HUES64 (cell line): Measurements from ENCODE around the gene HSH2D.
"Not testable (repeated sequence)": the region's sequence is repeated elsewhere in the genome, so short reads cannot be mapped to it uniquely, and the experiment has no call there.

Experiments
- H3K27ac ChIP-seq: 2 replicates; pipeline ENCODE4 v1.7.0; 2013; ENCODE audit warnings: low read depth, low read length, inconsistent platforms
- H3K27me3 ChIP-seq: 2 replicates; pipeline ENCODE4 v1.6.1; 2013; ENCODE audit warnings: mild to moderate bottlenecking, low read length; ENCODE audit not compliant: insufficient read depth
- H3K36me3 ChIP-seq: 2 replicates; pipeline ENCODE4 v1.6.1; 2013; ENCODE audit warnings: mild to moderate bottlenecking, low read length; ENCODE audit not compliant: insufficient read depth
- H3K4me1 ChIP-seq: 2 replicates; pipeline ENCODE4 v1.6.1; 2013; ENCODE audit warnings: mild to moderate bottlenecking, low read length, moderate library complexity; ENCODE audit not compliant: insufficient read depth
- H3K4me3 ChIP-seq: 2 replicates; pipeline ENCODE4 v1.5.1; 2013; ENCODE audit warnings: mild to moderate bottlenecking, low read length, moderate library complexity
- H3K9ac ChIP-seq: 2 replicates; pipeline ENCODE4 v1.6.1; 2013; ENCODE audit warnings: mild to moderate bottlenecking, low read depth, low read length
- H3K9me3 ChIP-seq: 2 replicates; pipeline ENCODE4 v1.6.1; 2013; ENCODE audit warnings: low read depth, low read length; ENCODE audit not compliant: insufficient read depth
- WGBS: fragments of 150-250, 120-280 bp; methylation state at CpG from one replicate; pipeline ENCODE4 v1.1.7; 2013; ENCODE audit warnings: missing lambda C conversion rate; 5-methylcytosine and 5-hydroxymethylcytosine counted together

Gene HSH2D

GRCh38 chr19:16159655-16160054 lies 16.2 kb downstream of the HSH2D start:
- Histone ChIP-seq H3K36me3 (no peaks in the 10 kb centered on the region), H3K4me1 (no peaks in the 10 kb centered on the region), H3K9me3 (no peaks in the 10 kb centered on the region), H3K27me3 (no peaks in the 10 kb centered on the region), H3K9ac (no peak overlapping the region), H3K4me3 (no peak overlapping the region), H3K27ac (no peak overlapping the region)
- WGBS, result 96% methylated on average over 5 of the region's 5 CpGs

GRCh38 chr19:16160445-16160942 lies 17.0 kb downstream of the HSH2D start:
- Histone ChIP-seq H3K27ac (no peak overlapping the region), H3K9me3 (no peaks in the 10 kb centered on the region), H3K4me1 (no peaks in the 10 kb centered on the region), H3K9ac (no peak overlapping the region), H3K36me3 (no peaks in the 10 kb centered on the region), H3K27me3 (no peaks in the 10 kb centered on the region), H3K4me3 (no peak overlapping the region)
- 86% methylated on average over 6 of the region's 6 CpGs for WGBS

GRCh38 chr19:16160943-16161560 lies 17.6 kb downstream of the HSH2D start:
- H3K9ac ChIP-seq, result no peak overlapping the region
- no peaks in the 10 kb centered on the region for H3K9me3 ChIP-seq
- no peaks in the 10 kb centered on the region for H3K36me3 ChIP-seq
- H3K27ac ChIP-seq, result no peak overlapping the region
- no peak overlapping the region for H3K4me3 ChIP-seq
- H3K4me1 ChIP-seq, result no peaks in the 10 kb centered on the region
- WGBS, result 70% methylated on average over 13 of the region's 14 CpGs
- no peaks in the 10 kb centered on the region for H3K27me3 ChIP-seq

GRCh38 chr19:16161840-16162239 lies 18.4 kb downstream of the HSH2D start:
- Histone ChIP-seq H3K27ac (no peak overlapping the region), H3K9me3 (no peaks in the 10 kb centered on the region), H3K9ac (no peak overlapping the region), H3K36me3 (no peaks in the 10 kb centered on the region), H3K4me1 (no peaks in the 10 kb centered on the region), H3K4me3 (no peak overlapping the region), H3K27me3 (no peaks in the 10 kb centered on the region)
- 84% methylated on average over 3 of the region's 3 CpGs for WGBS

GRCh38 chr19:16164222-16164890 lies 20.9 kb downstream of the HSH2D start:
- 83% methylated on average over 13 of the region's 13 CpGs for WGBS
- Histone ChIP-seq H3K27ac (no peak overlapping the region), H3K27me3 (no peaks in the 10 kb centered on the region), H3K36me3 (no peaks in the 10 kb centered on the region), H3K9ac (no peak overlapping the region), H3K9me3 (no peaks in the 10 kb centered on the region), H3K4me1 (no peaks in the 10 kb centered on the region), H3K4me3 (no peak overlapping the region)

- Histone ChIP-seq H3K9me3 (no peaks in the 10 kb centered on the region), H3K27me3 (no peaks in the 10 kb centered on the region), H3K36me3 (no peaks in the 10 kb centered on the region), H3K27ac (no peak overlapping the region), H3K4me3 (no peak overlapping the region), H3K9ac (no peak overlapping the region), H3K4me1 (no peaks in the 10 kb centered on the region)
- WGBS, result 88% methylated on average over 1 of the region's 1 CpG
Measured at GRCh38 chr19:16166417-16166816, 22.9 kb downstream of the HSH2D start.

DNA sequence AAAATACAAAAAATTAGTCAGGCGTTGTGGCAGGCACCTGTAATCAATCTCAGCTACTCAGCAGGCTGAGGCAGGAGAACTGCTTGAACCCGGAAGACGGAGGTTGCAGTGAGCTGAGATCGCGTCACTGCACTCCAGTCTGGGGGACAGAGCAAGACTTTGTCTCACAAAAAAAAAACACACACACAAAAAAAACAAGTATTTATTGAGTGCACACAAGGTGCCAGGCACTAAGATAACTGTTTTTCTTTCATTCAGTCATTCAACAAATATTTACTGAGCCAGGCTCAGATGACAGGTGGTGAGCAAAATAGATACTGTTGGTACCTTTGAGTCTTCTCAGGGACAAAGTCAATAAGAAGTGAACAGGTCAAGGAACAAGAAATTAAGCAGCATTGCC lies 23.6 kb downstream of the HSH2D start:
- Histone ChIP-seq H3K4me3 (no peak overlapping the region), H3K27me3 (no peaks in the 10 kb centered on the region), H3K27ac (no peak overlapping the region), H3K9ac (no peak overlapping the region), H3K4me1 (no peaks in the 10 kb centered on the region), H3K36me3 (no peaks in the 10 kb centered on the region), H3K9me3 (no peaks in the 10 kb centered on the region)
- WGBS, result 94% methylated on average over 5 of the region's 5 CpGs

GRCh38 chr19:16168465-16169081 lies 25.1 kb downstream of the HSH2D start:
- 87% methylated on average over 2 of the region's 2 CpGs for WGBS

GRCh38 chr19:16170134-16170533 lies 26.6 kb downstream of the HSH2D start:
- no peaks in the 10 kb centered on the region for H3K4me1 ChIP-seq
- no peaks in the 10 kb centered on the region for H3K27me3 ChIP-seq

More at GRCh38 chr19:16168465-16169081, 25.1 kb downstream of the HSH2D start:
- no peaks in the 10 kb centered on the region for H3K36me3 ChIP-seq
- no peak overlapping the region for H3K4me3 ChIP-seq
- H3K9me3 ChIP-seq, result no peaks in the 10 kb centered on the region
- no peaks in the 10 kb centered on the region for H3K27me3 ChIP-seq
- no peak overlapping the region for H3K9ac ChIP-seq
- no peaks in the 10 kb centered on the region for H3K4me1 ChIP-seq
- H3K27ac ChIP-seq, result no peak overlapping the region

GRCh38 chr19:16175954-16176353 lies 32.5 kb downstream of the HSH2D start:
- Histone ChIP-seq H3K9me3 (0 out of 2 replicates have a peak, but pooled peaks cover 2% of the 10 kb centered on the region), H3K27me3 (no peaks in the 10 kb centered on the region), H3K36me3 (no peaks in the 10 kb centered on the region), H3K9ac (no peak overlapping the region), H3K27ac (no peak overlapping the region), H3K4me1 (no peaks in the 10 kb centered on the region), H3K4me3 (no peak overlapping the region)
- WGBS, result 100% methylated on average over 1 of the region's 2 CpGs

More at GRCh38 chr19:16170134-16170533, 26.6 kb downstream of the HSH2D start:
- no peak overlapping the region for H3K9ac ChIP-seq
- no peak overlapping the region for H3K27ac ChIP-seq
- H3K9me3 ChIP-seq, result no peaks in the 10 kb centered on the region
- H3K36me3 ChIP-seq, result no peaks in the 10 kb centered on the region
- no peak overlapping the region for H3K4me3 ChIP-seq
- WGBS, result 86% methylated on average over 1 of the region's 1 CpG

DNA sequence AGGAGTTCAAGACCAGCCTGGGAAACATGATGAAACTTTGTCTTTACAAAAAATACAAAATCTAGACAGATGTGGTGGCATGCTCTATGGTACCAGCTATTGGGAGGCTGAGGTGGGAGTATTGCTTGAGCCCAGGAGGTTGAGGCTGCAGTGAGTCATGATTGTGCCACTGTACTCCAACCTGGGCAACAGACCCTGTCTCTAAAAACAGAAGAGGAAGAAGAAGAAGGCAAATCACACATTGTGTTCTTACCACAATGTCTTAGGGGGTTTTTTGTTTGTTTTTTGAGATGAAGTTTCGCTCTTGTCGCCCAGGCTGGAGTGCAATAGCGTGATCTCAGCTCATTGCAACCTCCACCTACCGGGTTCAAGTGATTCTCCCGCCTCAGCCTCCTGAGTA lies 35.4 kb downstream of the HSH2D start:
- not testable (repeated sequence) for H3K4me1 ChIP-seq, H3K9me3 ChIP-seq, H3K27me3 ChIP-seq, H3K4me3 ChIP-seq, H3K9ac ChIP-seq, H3K36me3 ChIP-seq, H3K27ac ChIP-seq
- 92% methylated on average over 5 of the region's 5 CpGs for WGBS
